ENCODE results near the gene CBL. TPM values are rescaled to one million over a fixed set of nuclear protein-coding genes. Genes with fewer than 3 reads are reported as not detected.

The CBL gene
- total RNA-seq, 1 experiment from 2014 or later = 56.4 TPM

DNA sequence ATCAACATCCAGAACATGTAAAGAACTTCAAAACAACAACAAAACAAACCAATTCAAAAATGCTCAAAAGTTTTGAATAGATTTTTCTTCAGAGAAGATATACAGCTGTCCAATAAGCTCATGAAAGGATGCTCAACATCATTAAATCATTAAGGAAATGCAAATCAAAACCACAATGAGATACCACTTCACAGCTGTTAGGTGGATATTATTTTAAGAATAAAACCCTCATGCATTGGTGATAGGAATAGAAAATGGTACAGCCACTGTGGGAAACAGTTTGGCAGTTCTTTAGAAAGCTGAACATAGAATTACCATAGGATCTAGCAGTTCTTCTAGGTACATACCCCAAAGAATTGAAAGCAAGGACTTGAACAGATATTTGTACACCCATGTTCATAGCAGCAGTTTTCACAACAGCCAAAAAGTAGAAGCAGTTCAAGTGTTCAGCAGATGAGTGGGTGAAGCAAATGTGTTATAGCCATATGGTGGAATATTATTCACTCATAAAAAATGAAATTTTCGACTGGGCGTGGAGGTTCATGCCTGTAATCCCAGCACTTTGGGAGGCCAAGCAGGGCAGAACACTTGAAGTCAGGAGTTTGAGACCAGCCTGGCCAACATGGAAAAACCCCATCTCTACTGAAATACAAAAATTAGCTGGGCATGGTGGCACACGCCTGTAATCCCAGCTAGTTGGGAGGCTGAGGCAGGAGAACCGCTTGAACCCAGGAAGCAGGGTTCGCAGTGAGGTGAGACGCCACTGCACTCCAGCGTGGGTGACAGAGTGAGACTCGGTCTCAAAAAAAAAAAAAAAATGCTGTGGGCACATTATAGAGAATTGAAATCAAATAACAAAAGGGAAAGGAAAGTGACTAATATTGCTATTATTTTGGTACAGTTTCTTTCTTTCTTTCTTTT is 42.9 kb downstream of the CBL start:
- Histone ChIP-seq H2BK15ac (ENCODE audit: low read depth, low read length) (no peak overlapping the region), H3K27ac (ENCODE audit: insufficient read length, low read depth, low read length) (no peak overlapping the region), H3K79me1 (ENCODE audit: insufficient read depth, low read depth, low read length, poor library complexity, severe bottlenecking) (no peaks in the 10 kb centered on the region), H2AFZ (ENCODE audit: low read length) (no peak overlapping the region), H4K91ac (ENCODE audit: insufficient read length, low read depth, low read length) (no peak overlapping the region), H2BK20ac (ENCODE audit: low read depth, low read length, poor library complexity, severe bottlenecking) (no peak overlapping the region), H3K4ac (ENCODE audit: low read depth, low read length) (no peak overlapping the region), H2BK5ac (ENCODE audit: insufficient read length, low read length) (no peak overlapping the region), H4K5ac (ENCODE audit: insufficient read length, low read depth, low read length) (no peak overlapping the region), H4K8ac (replicated peaks; ENCODE audit: insufficient read length, low read depth, low read length) (no peak overlapping the region), H2BK12ac (ENCODE audit: insufficient read length, low read depth, low read length) (no peak overlapping the region), H3K4me2 (ENCODE audit: insufficient read depth, insufficient read length, low read length) (no peak overlapping the region), H3K23ac (ENCODE audit: insufficient read length, low read depth, low read length) (no peak overlapping the region), H3K23me2 (ENCODE audit: insufficient read length, low read depth, low read length, poor library complexity, severe bottlenecking) (no peaks in the 10 kb centered on the region), H3K9me3 (ENCODE audit: control insufficient read depth, low read depth, low read length) (no peaks in the 10 kb centered on the region), H3K4me1 (ENCODE audit: insufficient read depth, low read length) (no peaks in the 10 kb centered on the region), H3K79me2 (ENCODE audit: insufficient read depth, low read length) (no peaks in the 10 kb centered on the region), H4K20me1 (ENCODE audit: control insufficient read depth, insufficient read depth, insufficient read length) (no peaks in the 10 kb centered on the region), H3K18ac (ENCODE audit: insufficient read length, low read depth, low read length) (no peak overlapping the region), H2AK5ac (ENCODE audit: insufficient read length, low read length) (no peak overlapping the region), H3K14ac (ENCODE audit: insufficient read depth, low read length) (no peak overlapping the region), H2BK120ac (ENCODE audit: low read depth, low read length, poor library complexity, severe bottlenecking) (no peak overlapping the region), H3K56ac (ENCODE audit: insufficient read length, low read depth, low read length) (no peak overlapping the region), H3K27me3 (ENCODE audit: insufficient read depth, low read length) (no peaks in the 10 kb centered on the region), H3T11ph (ENCODE audit: low read length) (no peak overlapping the region), H3K9ac (ENCODE audit: extremely low read depth, insufficient read length, low read length) (no peak overlapping the region)
- Mint-ChIP-seq H3K4me3 (no peak overlapping the region), H3K27me3 (ENCODE audit: low read depth) (no peaks in the 10 kb centered on the region), H3K36me3 (ENCODE audit: insufficient read depth in 1 of 3, low read depth in 3 of 3) (peaks cover 19 to 48% (median 24%) of the 10 kb centered on the region in 3 experiments; a peak in 6 of 7 replicates), H3K4me1 (no peaks in the 10 kb centered on the region), H3K9me3 (no peaks in the 10 kb centered on the region), H3K27ac (no peak overlapping the region)
- no CpG with 5 or more reads among the region's 8 CpGs for WGBS (ENCODE audit: extremely low coverage, insufficient read length, low lambda C conversion rate)
- TF ChIP-seq, protein P1, sequence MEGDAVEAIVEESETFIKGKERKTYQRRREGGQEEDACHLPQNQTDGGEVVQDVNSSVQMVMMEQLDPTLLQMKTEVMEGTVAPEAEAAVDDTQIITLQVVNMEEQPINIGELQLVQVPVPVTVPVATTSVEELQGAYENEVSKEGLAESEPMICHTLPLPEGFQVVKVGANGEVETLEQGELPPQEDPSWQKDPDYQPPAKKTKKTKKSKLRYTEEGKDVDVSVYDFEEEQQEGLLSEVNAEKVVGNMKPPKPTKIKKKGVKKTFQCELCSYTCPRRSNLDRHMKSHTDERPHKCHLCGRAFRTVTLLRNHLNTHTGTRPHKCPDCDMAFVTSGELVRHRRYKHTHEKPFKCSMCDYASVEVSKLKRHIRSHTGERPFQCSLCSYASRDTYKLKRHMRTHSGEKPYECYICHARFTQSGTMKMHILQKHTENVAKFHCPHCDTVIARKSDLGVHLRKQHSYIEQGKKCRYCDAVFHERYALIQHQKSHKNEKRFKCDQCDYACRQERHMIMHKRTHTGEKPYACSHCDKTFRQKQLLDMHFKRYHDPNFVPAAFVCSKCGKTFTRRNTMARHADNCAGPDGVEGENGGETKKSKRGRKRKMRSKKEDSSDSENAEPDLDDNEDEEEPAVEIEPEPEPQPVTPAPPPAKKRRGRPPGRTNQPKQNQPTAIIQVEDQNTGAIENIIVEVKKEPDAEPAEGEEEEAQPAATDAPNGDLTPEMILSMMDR (conservative IDR thresholded peaks at IDR 0.05) = no peak
- no peak for DNase-seq

All from H9 (cell line).